ENCODE measurements around the gene PAIP2.
A peak's percentile ranks its signal among the peaks of the same experiment; 100 is the strongest.
"Not testable (repeated sequence)": the region's sequence is repeated elsewhere in the genome, so short reads cannot be mapped to it uniquely, and the experiment has no call there.

PAIP2 gene

GRCh38 chr5:139391570-139392323 is 50.1 kb downstream of the PAIP2 start:
- DNase-seq (ENCODE audit: low read depth in 2 of 2): no peak

- DNase-seq (ENCODE audit: low read depth in 2 of 2): no peak
Measured at GRCh38 chr5:139392324-139392677, 50.6 kb downstream of the PAIP2 start.

GRCh38 chr5:139392678-139393496 is 51.2 kb downstream of the PAIP2 start:
- peak; percentile 32 to 49 for DNase-seq (ENCODE audit: low read depth in 2 of 2)

- DNase-seq (ENCODE audit: low read depth in 2 of 2): no peak
Measured at GRCh38 chr5:139393497-139394122, 52.0 kb downstream of the PAIP2 start.

- no peak for DNase-seq (ENCODE audit: low read depth in 2 of 2)
Measured at GRCh38 chr5:139394123-139394653, 52.5 kb downstream of the PAIP2 start.

GRCh38 chr5:139394654-139395566 is 53.3 kb downstream of the PAIP2 start, which contains the start of gene PROB1:
Gene PROB1 (minus strand): TSS chr5:139395104. CDS start chr5:139395081, 23 bp downstream.
- DNase-seq (ENCODE audit: low read depth in 2 of 2): no peak

- no peak for DNase-seq (ENCODE audit: low read depth in 2 of 2)
Measured at GRCh38 chr5:139395844-139396640, 54.4 kb downstream of the PAIP2 start.

- DNase-seq (ENCODE audit: low read depth in 2 of 2): no peak
Measured at GRCh38 chr5:139396691-139397090, 55.0 kb downstream of the PAIP2 start.

GRCh38 chr5:139397921-139398320 is 56.3 kb downstream of the PAIP2 start:
- no peak for DNase-seq (ENCODE audit: low read depth in 2 of 2)

- DNase-seq (ENCODE audit: low read depth in 2 of 2): no peak
Measured at GRCh38 chr5:139399501-139400121, 58.0 kb downstream of the PAIP2 start.

GRCh38 chr5:139401546-139401945 is 59.9 kb downstream of the PAIP2 start:
- no peak for DNase-seq (ENCODE audit: low read depth in 2 of 2)

- DNase-seq (ENCODE audit: low read depth in 2 of 2): no peak
Measured at GRCh38 chr5:139402561-139403158, 61.0 kb downstream of the PAIP2 start.

GRCh38 chr5:139403418-139403786 is 61.7 kb downstream of the PAIP2 start:
- DNase-seq (ENCODE audit: low read depth in 2 of 2): no peak

GRCh38 chr5:139403787-139404483 is 62.3 kb downstream of the PAIP2 start, which contains the start of gene SPATA24:
Gene SPATA24 (minus strand): TSS chr5:139404089. CDS start chr5:139404060, 29 bp downstream.
- peak; percentile 90 to 94 for DNase-seq (ENCODE audit: low read depth in 2 of 2)

GRCh38 chr5:139404484-139404840 is 62.8 kb downstream of the PAIP2 start:
- no peak for DNase-seq (ENCODE audit: low read depth in 2 of 2)

- no peak for DNase-seq (ENCODE audit: low read depth in 2 of 2)
Measured at GRCh38 chr5:139406963-139407362, 65.3 kb downstream of the PAIP2 start.

GRCh38 chr5:139407517-139407916 is 65.9 kb downstream of the PAIP2 start:
- no peak for DNase-seq (ENCODE audit: low read depth in 2 of 2)

GRCh38 chr5:139408191-139408590 is 66.5 kb downstream of the PAIP2 start:
- DNase-seq (ENCODE audit: low read depth in 2 of 2): no peak

- not testable (repeated sequence) for DNase-seq (ENCODE audit: low read depth in 2 of 2)
Measured at GRCh38 chr5:139409116-139409515, 67.5 kb downstream of the PAIP2 start.
